ENCODE results near the gene LTN1.
A peak's percentile ranks its signal among the peaks of the same experiment; 100 is the strongest.

LTN1 gene

GRCh38 chr21:28992526-28993292 is at the start of gene LTN1:
LTN1 (minus strand) TSS chr21:28992877; CDS start chr21:28992805, 72 bp downstream.
- Histone ChIP-seq H3K9ac (ENCODE audit: low read length) (peak within 1 kb of the TSS; percentile 91), H3K4me1 (ENCODE audit: control insufficient read depth, insufficient read depth, low read length) (peaks cover 22% of the 10 kb centered on the region), H3K4me3 (ENCODE audit: low read length) (peak within 1 kb of the TSS; percentile 100), H3K36me3 (ENCODE audit: control insufficient read depth, insufficient read depth, low read length, severe bottlenecking) (no peaks in the 10 kb centered on the region), H3K27me3 (replicated peaks; ENCODE audit: control insufficient read depth, insufficient read depth, low read length) (no peaks in the 10 kb centered on the region), H3K9me3 (ENCODE audit: control insufficient read depth, low read length) (no peaks in the 10 kb centered on the region)
- peak; percentile 100 for DNase-seq (ENCODE audit: low read depth)

GRCh38 chr21:29034678-29035077 is 42.0 kb upstream of the LTN1 start:
- H3K9me3 ChIP-seq (ENCODE audit: control insufficient read depth, low read length): no peaks in the 10 kb centered on the region
- peaks cover 74% of the 10 kb centered on the region for H3K36me3 ChIP-seq (ENCODE audit: control insufficient read depth, insufficient read depth, low read length, severe bottlenecking)
- H3K4me3 ChIP-seq (ENCODE audit: low read length): no peak overlapping the region
- no peak for DNase-seq (ENCODE audit: low read depth)
- H3K27me3 ChIP-seq (replicated peaks; ENCODE audit: control insufficient read depth, insufficient read depth, low read length): no peaks in the 10 kb centered on the region
- H3K4me1 ChIP-seq (ENCODE audit: control insufficient read depth, insufficient read depth, low read length): peaks cover 15% of the 10 kb centered on the region
- no peak overlapping the region for H3K9ac ChIP-seq (ENCODE audit: low read length)

GRCh38 chr21:29033871-29034270 is 41.2 kb upstream of the LTN1 start:
- Histone ChIP-seq H3K27me3 (replicated peaks; ENCODE audit: control insufficient read depth, insufficient read depth, low read length) (no peaks in the 10 kb centered on the region), H3K4me3 (ENCODE audit: low read length) (no peak overlapping the region), H3K9me3 (ENCODE audit: control insufficient read depth, low read length) (no peaks in the 10 kb centered on the region), H3K36me3 (ENCODE audit: control insufficient read depth, insufficient read depth, low read length, severe bottlenecking) (peaks cover 66% of the 10 kb centered on the region), H3K9ac (ENCODE audit: low read length) (no peak overlapping the region), H3K4me1 (ENCODE audit: control insufficient read depth, insufficient read depth, low read length) (peaks cover 20% of the 10 kb centered on the region)
- DNase-seq (ENCODE audit: low read depth): no peak

GRCh38 chr21:29033301-29033700 is 40.6 kb upstream of the LTN1 start:
- Histone ChIP-seq H3K36me3 (ENCODE audit: control insufficient read depth, insufficient read depth, low read length, severe bottlenecking) (peaks cover 60% of the 10 kb centered on the region), H3K27me3 (replicated peaks; ENCODE audit: control insufficient read depth, insufficient read depth, low read length) (no peaks in the 10 kb centered on the region), H3K9ac (ENCODE audit: low read length) (no peak overlapping the region), H3K4me3 (ENCODE audit: low read length) (no peak overlapping the region), H3K9me3 (ENCODE audit: control insufficient read depth, low read length) (no peaks in the 10 kb centered on the region), H3K4me1 (ENCODE audit: control insufficient read depth, insufficient read depth, low read length) (peaks cover 20% of the 10 kb centered on the region)
- no peak for DNase-seq (ENCODE audit: low read depth)

- H3K9ac ChIP-seq (ENCODE audit: low read length): no peak overlapping the region
- no peak overlapping the region for H3K4me3 ChIP-seq (ENCODE audit: low read length)
- no peaks in the 10 kb centered on the region for H3K27me3 ChIP-seq (replicated peaks; ENCODE audit: control insufficient read depth, insufficient read depth, low read length)
- H3K36me3 ChIP-seq (ENCODE audit: control insufficient read depth, insufficient read depth, low read length, severe bottlenecking): peaks cover 36% of the 10 kb centered on the region
- no peaks in the 10 kb centered on the region for H3K9me3 ChIP-seq (ENCODE audit: control insufficient read depth, low read length)
- peaks cover 24% of the 10 kb centered on the region for H3K4me1 ChIP-seq (ENCODE audit: control insufficient read depth, insufficient read depth, low read length)
- DNase-seq (ENCODE audit: low read depth): no peak
These were observed 38.2 kb upstream of the LTN1 start for GRCh38 chr21:29030909-29031308.

GRCh38 chr21:29029524-29029923 is 36.8 kb upstream of the LTN1 start:
- H3K9me3 ChIP-seq (ENCODE audit: control insufficient read depth, low read length): no peaks in the 10 kb centered on the region
- peaks cover 29% of the 10 kb centered on the region for H3K4me1 ChIP-seq (ENCODE audit: control insufficient read depth, insufficient read depth, low read length)
- no peaks in the 10 kb centered on the region for H3K27me3 ChIP-seq (replicated peaks; ENCODE audit: control insufficient read depth, insufficient read depth, low read length)
- H3K9ac ChIP-seq (ENCODE audit: low read length): peak overlapping the region; percentile 28
- peaks cover 26% of the 10 kb centered on the region for H3K36me3 ChIP-seq (ENCODE audit: control insufficient read depth, insufficient read depth, low read length, severe bottlenecking)
- H3K4me3 ChIP-seq (ENCODE audit: low read length): no peak overlapping the region
- DNase-seq (ENCODE audit: low read depth): no peak

GRCh38 chr21:29025328-29025713 is 32.6 kb upstream of the LTN1 start:
- Histone ChIP-seq H3K9me3 (ENCODE audit: control insufficient read depth, low read length) (no peaks in the 10 kb centered on the region), H3K27me3 (replicated peaks; ENCODE audit: control insufficient read depth, insufficient read depth, low read length) (no peaks in the 10 kb centered on the region), H3K4me3 (ENCODE audit: low read length) (peak overlapping the region; percentile 90), H3K9ac (ENCODE audit: low read length) (peak overlapping the region; percentile 95), H3K36me3 (ENCODE audit: control insufficient read depth, insufficient read depth, low read length, severe bottlenecking) (peaks cover 4% of the 10 kb centered on the region), H3K4me1 (ENCODE audit: control insufficient read depth, insufficient read depth, low read length) (peaks cover 20% of the 10 kb centered on the region)
- DNase-seq (ENCODE audit: low read depth): peak; percentile 50

GRCh38 chr21:29024474-29025327 is 32.0 kb upstream of the LTN1 start, which contains the start of gene USP16:
USP16 (plus strand) TSS chr21:29024668; CDS start chr21:29027914, 3,246 bp downstream.
- peak within 1 kb of the TSS; percentile 95 for H3K9ac ChIP-seq (ENCODE audit: low read length)
- no peaks in the 10 kb centered on the region for H3K27me3 ChIP-seq (replicated peaks; ENCODE audit: control insufficient read depth, insufficient read depth, low read length)
- no peaks in the 10 kb centered on the region for H3K9me3 ChIP-seq (ENCODE audit: control insufficient read depth, low read length)
- H3K4me1 ChIP-seq (ENCODE audit: control insufficient read depth, insufficient read depth, low read length): peaks cover 18% of the 10 kb centered on the region
- H3K4me3 ChIP-seq (ENCODE audit: low read length): peak within 1 kb of the TSS; percentile 90
- peak; percentile 98 for DNase-seq (ENCODE audit: low read depth)
- H3K36me3 ChIP-seq (ENCODE audit: control insufficient read depth, insufficient read depth, low read length, severe bottlenecking): no peaks in the 10 kb centered on the region

- Histone ChIP-seq H3K4me1 (ENCODE audit: control insufficient read depth, insufficient read depth, low read length) (peaks cover 24% of the 10 kb centered on the region), H3K4me3 (ENCODE audit: low read length) (no peak overlapping the region), H3K9ac (ENCODE audit: low read length) (no peak overlapping the region), H3K27me3 (replicated peaks; ENCODE audit: control insufficient read depth, insufficient read depth, low read length) (no peaks in the 10 kb centered on the region), H3K36me3 (ENCODE audit: control insufficient read depth, insufficient read depth, low read length, severe bottlenecking) (no peaks in the 10 kb centered on the region), H3K9me3 (ENCODE audit: control insufficient read depth, low read length) (no peaks in the 10 kb centered on the region)
- DNase-seq (ENCODE audit: low read depth): no peak
These were observed 29.5 kb upstream of the LTN1 start for GRCh38 chr21:29022166-29022565.

GRCh38 chr21:29018540-29018939 is 25.9 kb upstream of the LTN1 start:
- peak overlapping the region; percentile 93 for H3K9ac ChIP-seq (ENCODE audit: low read length)
- H3K4me3 ChIP-seq (ENCODE audit: low read length): peak overlapping the region; percentile 91
- DNase-seq (ENCODE audit: low read depth): peak; percentile 30
- H3K4me1 ChIP-seq (ENCODE audit: control insufficient read depth, insufficient read depth, low read length): peaks cover 15% of the 10 kb centered on the region
- H3K36me3 ChIP-seq (ENCODE audit: control insufficient read depth, insufficient read depth, low read length, severe bottlenecking): no peaks in the 10 kb centered on the region
- H3K27me3 ChIP-seq (replicated peaks; ENCODE audit: control insufficient read depth, insufficient read depth, low read length): no peaks in the 10 kb centered on the region
- no peaks in the 10 kb centered on the region for H3K9me3 ChIP-seq (ENCODE audit: control insufficient read depth, low read length)

GRCh38 chr21:29017639-29018237 is 25.1 kb upstream of the LTN1 start:
- Histone ChIP-seq H3K27me3 (replicated peaks; ENCODE audit: control insufficient read depth, insufficient read depth, low read length) (no peaks in the 10 kb centered on the region), H3K9ac (ENCODE audit: low read length) (peak overlapping the region; percentile 93), H3K4me1 (ENCODE audit: control insufficient read depth, insufficient read depth, low read length) (peaks cover 15% of the 10 kb centered on the region), H3K4me3 (ENCODE audit: low read length) (peak overlapping the region; percentile 91), H3K9me3 (ENCODE audit: control insufficient read depth, low read length) (no peaks in the 10 kb centered on the region), H3K36me3 (ENCODE audit: control insufficient read depth, insufficient read depth, low read length, severe bottlenecking) (no peaks in the 10 kb centered on the region)
- no peak for DNase-seq (ENCODE audit: low read depth)
